Ovary (tissue), 3 donors: Measurements from ENCODE around the gene BNIP2.

Experiments
- CTCF ChIP-seq, 3 donors: fragments of 450-650 bp in 2 of 3; fragments of 200-600 bp in 1 of 3; IDR thresholded peaks; one replicate each; pipeline versions ENCODE4 v1.5.1 to v1.8.0; 2016 to 2022; ENCODE audit warnings: antibody characterized with exemption in 3 of 3, mild to moderate bottlenecking in 1 of 3
- EP300 ChIP-seq: sonication (generic); formaldehyde crosslinking; IDR thresholded peaks from one replicate; pipeline ENCODE4 v1.6.1; 2017; ENCODE audit warnings: antibody characterized with exemption
- POLR2A ChIP-seq: fragments of 450-650 bp; IDR thresholded peaks from one replicate; pipeline ENCODE4 v1.6.1; 2017; ENCODE audit warnings: antibody characterized with exemption, mild to moderate bottlenecking, moderate library complexity
- donor health status: DM: no; HTN: no; CAD: no.

- TF ChIP-seq CTCF (IDR thresholded peaks at IDR 0.05) = no peak
- TF ChIP-seq POLR2A = no peak
- no peak for TF ChIP-seq EP300
These were observed 49.6 kb upstream of the BNIP2 start for GRCh38 chr15:59738676-59739075.
